Peyer's patch (tissue), 4 donors: ENCODE results near the gene CCDC28B. TPM values are rescaled to one million over a fixed set of nuclear protein-coding genes. Genes with fewer than 3 reads are reported as not detected.

Source experiments
- DNase-seq, 3 donors: peaks; one replicate each; pipeline ENCODE4 v3.0.0-alpha.2; 2017 to 2019
- H3K27ac ChIP-seq, 4 donors: fragments of 200-600 bp; sonication (generic); one replicate each; pipeline ENCODE4 v1.5.1; 2016 to 2019
- H3K27me3 ChIP-seq, 2 donors: fragments of 200-600 bp; sonication (generic); one replicate each; pipeline ENCODE4 v1.5.1; 2019
- H3K36me3 ChIP-seq, 3 donors: fragments of 200-600 bp; sonication (generic); one replicate each; pipeline ENCODE4 v1.5.1; 2016 to 2019
- H3K4me1 ChIP-seq, 4 donors: fragments of 200-600 bp; sonication (generic); one replicate each; pipeline ENCODE4 v1.5.1; 2016 to 2019
- H3K4me3 ChIP-seq, 4 donors: fragments of 200-600 bp; sonication (generic); 1 replicate in 3 of 4; 2 replicates in 1 of 4; pipeline ENCODE4 v1.5.1; 2016 to 2019; ENCODE audit warnings: mild to moderate bottlenecking in 1 of 4
- H3K9me3 ChIP-seq, 4 donors: fragments of 200-600 bp; sonication (generic); one replicate each; pipeline ENCODE4 v1.5.1; 2016 to 2019; ENCODE audit warnings: mild to moderate bottlenecking in 1 of 4
- POLR2A ChIP-seq, 2 donors: fragments of 450-650 bp; IDR thresholded peaks; one replicate each; pipeline ENCODE4 v1.5.1; 2017; ENCODE audit warnings: antibody characterized with exemption in 2 of 2, mild to moderate bottlenecking in 2 of 2, moderate library complexity in 2 of 2
- total RNA-seq, 4 donors: library from RNA; depleted of rRNA; stranded (reverse); fragments of >200 nt; gene quantifications; one replicate each; pipeline ENCODE4 v1.1.0, GENCODE V29; 2016
- TF ChIP-seq, protein P1 (sequence below), 6 experiments: fragments of 450-650 bp in 4 of 6; fragments of 200-600 bp in 2 of 6; sonication (generic) in 1 of 6; IDR thresholded peaks; one replicate each; pipeline ENCODE4 v1.5.1; 2017 to 2019; ENCODE audit warnings: antibody characterized with exemption in 6 of 6, mild to moderate bottlenecking in 3 of 6, moderate library complexity in 1 of 6

The CCDC28B gene
- total RNA-seq, 4 donors from 2014 or later, result 1.1 to 2.4 TPM; not detected in 2

GRCh38 chr1:32180186-32181060 is 20.0 kb upstream of the CCDC28B start:
- Histone ChIP-seq H3K4me1 (peaks cover 6 to 41% (median 12%) of the 10 kb centered on the region in 4 donors), H3K27ac (peak overlapping the region; percentile 87 to 97 (median 94)), H3K9me3 (no peaks in the 10 kb centered on the region), H3K36me3 (peaks cover 0 to 19% (median 0%) of the 10 kb centered on the region in 3 donors), H3K27me3 (no peaks in the 10 kb centered on the region), H3K4me3 (peak overlapping the region; percentile 55 to 78 (median 68))
- peak; percentile 41 to 71 (median 63) for DNase-seq
- TF ChIP-seq, protein P1, sequence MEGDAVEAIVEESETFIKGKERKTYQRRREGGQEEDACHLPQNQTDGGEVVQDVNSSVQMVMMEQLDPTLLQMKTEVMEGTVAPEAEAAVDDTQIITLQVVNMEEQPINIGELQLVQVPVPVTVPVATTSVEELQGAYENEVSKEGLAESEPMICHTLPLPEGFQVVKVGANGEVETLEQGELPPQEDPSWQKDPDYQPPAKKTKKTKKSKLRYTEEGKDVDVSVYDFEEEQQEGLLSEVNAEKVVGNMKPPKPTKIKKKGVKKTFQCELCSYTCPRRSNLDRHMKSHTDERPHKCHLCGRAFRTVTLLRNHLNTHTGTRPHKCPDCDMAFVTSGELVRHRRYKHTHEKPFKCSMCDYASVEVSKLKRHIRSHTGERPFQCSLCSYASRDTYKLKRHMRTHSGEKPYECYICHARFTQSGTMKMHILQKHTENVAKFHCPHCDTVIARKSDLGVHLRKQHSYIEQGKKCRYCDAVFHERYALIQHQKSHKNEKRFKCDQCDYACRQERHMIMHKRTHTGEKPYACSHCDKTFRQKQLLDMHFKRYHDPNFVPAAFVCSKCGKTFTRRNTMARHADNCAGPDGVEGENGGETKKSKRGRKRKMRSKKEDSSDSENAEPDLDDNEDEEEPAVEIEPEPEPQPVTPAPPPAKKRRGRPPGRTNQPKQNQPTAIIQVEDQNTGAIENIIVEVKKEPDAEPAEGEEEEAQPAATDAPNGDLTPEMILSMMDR (IDR thresholded peaks at IDR 0.05), result no peak

GRCh38 chr1:32181065-32181464 is 19.3 kb upstream of the CCDC28B start:
- Histone ChIP-seq H3K36me3 (peaks cover 0 to 25% (median 0%) of the 10 kb centered on the region in 3 donors), H3K9me3 (no peaks in the 10 kb centered on the region), H3K27me3 (no peaks in the 10 kb centered on the region), H3K4me1 (peaks cover 6 to 41% (median 12%) of the 10 kb centered on the region in 4 donors), H3K27ac (peak overlapping the region in 2 of 4 donors; percentile 3 to 96), H3K4me3 (peak overlapping the region in 2 of 4 donors; percentile 69 to 78)
- TF ChIP-seq, protein P1 (IDR thresholded peaks at IDR 0.05), result no peak
- TF ChIP-seq POLR2A (IDR thresholded peaks at IDR 0.05), result no peak
- no peak for DNase-seq

DNA sequence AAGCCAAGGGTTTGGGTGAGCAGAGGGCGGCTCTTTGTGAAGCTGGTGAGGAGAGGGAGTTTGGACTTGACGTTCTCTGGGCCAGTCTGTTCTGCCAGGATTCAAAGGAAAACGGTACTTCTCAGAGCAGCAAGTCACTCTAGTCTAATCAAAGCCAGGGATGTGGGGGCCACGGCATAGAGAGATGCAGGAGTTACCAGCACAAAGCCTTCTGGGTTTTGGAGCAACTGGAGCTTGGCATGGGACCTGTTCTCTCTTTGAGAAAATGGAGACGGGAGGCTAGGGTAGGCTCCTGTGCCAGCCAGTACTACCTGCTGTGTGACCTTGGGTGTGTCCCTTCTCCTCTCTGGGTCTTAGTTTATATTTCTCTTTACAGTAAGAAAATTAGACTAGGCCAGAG is 18.8 kb upstream of the CCDC28B start:
- Histone ChIP-seq H3K4me1 (peaks cover 6 to 41% (median 12%) of the 10 kb centered on the region in 4 donors), H3K4me3 (peak overlapping the region in 1 of 4 donors; percentile 78)

GRCh38 chr1:32182060-32182459 is 18.3 kb upstream of the CCDC28B start:
- Histone ChIP-seq H3K4me1 (peaks cover 6 to 41% (median 12%) of the 10 kb centered on the region in 4 donors), H3K9me3 (no peaks in the 10 kb centered on the region), H3K4me3 (no peak overlapping the region), H3K27ac (no peak overlapping the region), H3K27me3 (no peaks in the 10 kb centered on the region), H3K36me3 (peaks cover 0 to 35% (median 0%) of the 10 kb centered on the region in 3 donors)
- DNase-seq, result no peak
- no peak for TF ChIP-seq POLR2A (IDR thresholded peaks at IDR 0.05)
- TF ChIP-seq, protein P1 (IDR thresholded peaks at IDR 0.05), result no peak

More for the DNA sequence above, 18.8 kb upstream of the CCDC28B start:
- Histone ChIP-seq H3K9me3 (no peaks in the 10 kb centered on the region), H3K27ac (peak overlapping the region in 2 of 4 donors; percentile 3 to 7), H3K36me3 (peaks cover 0 to 30% (median 0%) of the 10 kb centered on the region in 3 donors), H3K27me3 (no peaks in the 10 kb centered on the region)
- TF ChIP-seq, protein P1 (IDR thresholded peaks at IDR 0.05), result no peak
- no peak for TF ChIP-seq POLR2A (IDR thresholded peaks at IDR 0.05)
- no peak for DNase-seq

GRCh38 chr1:32184650-32185049 is 15.7 kb upstream of the CCDC28B start:
- Histone ChIP-seq H3K36me3 (peaks cover 0 to 60% (median 0%) of the 10 kb centered on the region in 3 donors), H3K27ac (no peak overlapping the region), H3K9me3 (no peaks in the 10 kb centered on the region), H3K4me1 (peaks cover 6 to 37% (median 8%) of the 10 kb centered on the region in 4 donors), H3K27me3 (no peaks in the 10 kb centered on the region), H3K4me3 (no peak overlapping the region)
- no peak for DNase-seq
- no peak for TF ChIP-seq POLR2A (IDR thresholded peaks at IDR 0.05)
- TF ChIP-seq, protein P1 (IDR thresholded peaks at IDR 0.05), result no peak
